H1 (cell line): ENCODE data around the gene C3orf18.

Experiments
- POLR2A ChIP-seq, 2 experiments: IDR thresholded peaks; 1 replicate in 1 of 2; 2 replicates in 1 of 2; pipeline ENCODE4 v1.6.1; 2011; ENCODE audit warnings: low read depth in 2 of 2, low read length in 2 of 2, mild to moderate bottlenecking in 2 of 2; ENCODE audit errors: control extremely low read depth in 1 of 2
- RBBP5 ChIP-seq: IDR thresholded peaks from 2 replicates; pipeline ENCODE4 v1.7.1; 2012; ENCODE audit warnings: low read depth, mild to moderate bottlenecking, inconsistent platforms, low read length, moderate library complexity, borderline replicate concordance
- SRF ChIP-seq: IDR thresholded peaks from 2 replicates; pipeline ENCODE4 v1.6.1; 2011; ENCODE audit warnings: mild to moderate bottlenecking, low read depth, low read length, moderate library complexity
- ZNF274 ChIP-seq: IDR thresholded peaks from 2 replicates; pipeline ENCODE4 v1.7.0; 2012; ENCODE audit warnings: low read length, borderline replicate concordance; ENCODE audit errors: extremely low read depth
- TF ChIP-seq, protein P1 (sequence below), 3 experiments: IDR thresholded peaks; 1 replicate in 2 of 3; 2 replicates in 1 of 3; pipeline versions ENCODE4 v1.5.1 to v1.6.1; 2011; ENCODE audit warnings: low read length in 3 of 3, mild to moderate bottlenecking in 3 of 3, inconsistent platforms in 2 of 3, low read depth in 1 of 3, moderate library complexity in 1 of 3; ENCODE audit not compliant: insufficient read depth in 1 of 3; ENCODE audit errors: control extremely low read depth in 1 of 3

DNA sequence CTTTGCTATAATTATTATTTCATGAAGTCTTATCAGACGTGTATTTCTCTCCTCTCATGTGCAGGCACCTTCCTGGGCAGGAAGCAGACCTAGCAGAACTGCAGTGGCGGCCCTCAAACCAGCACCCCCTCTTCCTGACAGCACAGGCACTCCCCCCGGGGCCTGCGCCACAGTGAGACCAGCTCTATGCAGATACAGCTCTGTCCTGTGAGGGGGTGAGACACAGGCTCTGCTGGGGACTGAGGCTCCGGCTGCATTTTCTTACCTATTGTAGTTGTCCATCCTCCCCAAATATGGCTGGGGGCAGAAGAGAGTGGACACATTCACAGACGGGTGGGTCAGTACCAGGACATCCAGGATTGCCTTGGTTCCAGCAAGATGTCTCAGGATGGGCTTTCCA is 39.0 kb upstream of the C3orf18 start:
- TF ChIP-seq RBBP5 (no peak), SRF (no peak), POLR2A (IDR thresholded peaks at IDR 0.05; ENCODE audit: control extremely low read depth in 1 of 2, low read depth in 2 of 2, low read length in 2 of 2) (no peak), ZNF274 (no peak)
- TF ChIP-seq, protein P1, sequence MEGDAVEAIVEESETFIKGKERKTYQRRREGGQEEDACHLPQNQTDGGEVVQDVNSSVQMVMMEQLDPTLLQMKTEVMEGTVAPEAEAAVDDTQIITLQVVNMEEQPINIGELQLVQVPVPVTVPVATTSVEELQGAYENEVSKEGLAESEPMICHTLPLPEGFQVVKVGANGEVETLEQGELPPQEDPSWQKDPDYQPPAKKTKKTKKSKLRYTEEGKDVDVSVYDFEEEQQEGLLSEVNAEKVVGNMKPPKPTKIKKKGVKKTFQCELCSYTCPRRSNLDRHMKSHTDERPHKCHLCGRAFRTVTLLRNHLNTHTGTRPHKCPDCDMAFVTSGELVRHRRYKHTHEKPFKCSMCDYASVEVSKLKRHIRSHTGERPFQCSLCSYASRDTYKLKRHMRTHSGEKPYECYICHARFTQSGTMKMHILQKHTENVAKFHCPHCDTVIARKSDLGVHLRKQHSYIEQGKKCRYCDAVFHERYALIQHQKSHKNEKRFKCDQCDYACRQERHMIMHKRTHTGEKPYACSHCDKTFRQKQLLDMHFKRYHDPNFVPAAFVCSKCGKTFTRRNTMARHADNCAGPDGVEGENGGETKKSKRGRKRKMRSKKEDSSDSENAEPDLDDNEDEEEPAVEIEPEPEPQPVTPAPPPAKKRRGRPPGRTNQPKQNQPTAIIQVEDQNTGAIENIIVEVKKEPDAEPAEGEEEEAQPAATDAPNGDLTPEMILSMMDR (IDR thresholded peaks at IDR 0.05; ENCODE audit: control extremely low read depth in 1 of 3, insufficient read depth in 1 of 3, low read depth in 1 of 3, low read length in 3 of 3): no peak
